Right atrium auricular region (tissue), 2 donors: ENCODE results near the gene ZNF211. TPM values are rescaled to one million over a fixed set of nuclear protein-coding genes. Genes with fewer than 3 reads are reported as not detected.

Experiments
- DNase-seq: peaks from one replicate; pipeline ENCODE4 v3.0.0-alpha.2; 2019; ENCODE audit warnings: low spot score
- H3K27ac ChIP-seq, 2 donors: fragments of 200-600 bp; sonication (generic); 1 replicate in 1 of 2; 2 replicates in 1 of 2; pipeline ENCODE4 v1.5.1; 2016 to 2019
- H3K27me3 ChIP-seq, 2 donors: fragments of 200-600 bp; sonication (generic); one replicate each; pipeline versions ENCODE4 v1.5.1 to v1.6.0; 2017 to 2019
- H3K36me3 ChIP-seq: fragments of 200-600 bp; sonication (generic); one replicate; pipeline ENCODE4 v1.5.1; 2016
- H3K4me1 ChIP-seq, 2 donors: fragments of 200-600 bp; sonication (generic); one replicate each; pipeline versions ENCODE4 v1.5.1 to v1.6.0; 2017 to 2019
- H3K4me3 ChIP-seq, 2 donors: fragments of 200-600 bp; sonication (generic); 1 replicate in 1 of 2; 2 replicates in 1 of 2; pipeline ENCODE4 v1.5.1; 2017 to 2019; ENCODE audit warnings: mild to moderate bottlenecking in 1 of 2, moderate library complexity in 1 of 2
- H3K9me3 ChIP-seq, 2 donors: fragments of 200-600 bp; sonication (generic); one replicate each; pipeline ENCODE4 v1.5.1; 2019
- CTCF ChIP-seq, 2 donors: fragments of 200-600 bp; sonication (generic); IDR thresholded peaks; one replicate each; pipeline ENCODE4 v1.5.1; 2019; ENCODE audit warnings: antibody characterized with exemption in 2 of 2
- total RNA-seq, 2 donors: library from RNA; depleted of rRNA; stranded (reverse); fragments of >200 nt; gene quantifications; one replicate each; pipeline ENCODE4 v1.1.0, GENCODE V29; 2016

The ZNF211 gene
- total RNA-seq, 2 donors from 2014 or later, result 8.8 to 9.7 TPM

GRCh38 chr19:57623091-57623490, 9.9 kb upstream of the ZNF211 start:
- H3K9me3 ChIP-seq, result peaks cover 42 to 79% of the 10 kb centered on the region in 2 donors
- TF ChIP-seq CTCF (IDR thresholded peaks at IDR 0.05), result no peak
- H3K36me3 ChIP-seq, result peaks cover 50% of the 10 kb centered on the region
- no peak overlapping the region for H3K27ac ChIP-seq
- H3K4me3 ChIP-seq, result no peak overlapping the region
- DNase-seq, result no peak
- H3K27me3 ChIP-seq, result no peaks in the 10 kb centered on the region
- H3K4me1 ChIP-seq, result no peaks in the 10 kb centered on the region

DNA sequence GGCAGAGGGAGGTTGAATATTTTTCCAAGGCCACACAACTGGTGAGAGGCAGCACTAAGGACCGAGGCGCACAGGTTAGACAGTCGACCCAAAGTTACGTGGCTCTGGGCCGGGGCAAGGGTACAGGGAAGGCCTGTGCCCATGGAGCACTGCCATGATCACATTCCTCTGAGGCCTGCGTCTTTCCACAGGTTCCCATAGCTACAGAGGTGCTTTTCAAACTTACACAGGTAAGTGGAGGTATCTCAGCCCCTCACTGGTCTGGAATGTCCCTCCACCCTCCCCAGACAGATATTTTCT, 814 bp downstream of the ZNF211 start:
- Histone ChIP-seq H3K27me3 (no peaks in the 10 kb centered on the region), H3K4me3 (peak overlapping the region; percentile 80 to 89), H3K27ac (peak overlapping the region; percentile 83 to 87), H3K9me3 (peaks cover 0 to 34% of the 10 kb centered on the region in 2 donors), H3K4me1 (peaks cover 0 to 20% of the 10 kb centered on the region in 2 donors), H3K36me3 (peaks cover 49% of the 10 kb centered on the region)
- DNase-seq, result no peak
- TF ChIP-seq CTCF (IDR thresholded peaks at IDR 0.05), result no peak

DNA sequence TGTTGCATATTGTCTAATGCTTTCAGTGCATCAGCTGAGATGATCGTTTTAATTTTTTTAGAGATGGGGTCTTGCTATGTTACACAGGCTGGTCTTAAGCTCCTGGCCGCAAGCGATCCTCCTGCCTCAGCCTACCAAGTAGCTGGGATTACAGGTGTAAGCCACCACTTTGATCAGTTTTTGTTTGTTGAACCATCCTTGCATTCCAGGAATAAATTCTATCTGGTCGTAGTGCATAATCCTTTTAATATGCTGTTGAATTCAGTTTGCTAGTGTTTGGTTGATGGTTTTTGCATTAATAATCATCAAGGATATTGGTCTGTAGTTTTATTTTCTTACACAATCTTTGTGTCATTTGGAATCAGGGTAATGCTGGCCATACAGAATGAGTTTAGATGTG, 4.4 kb downstream of the ZNF211 start:
- Histone ChIP-seq H3K27me3 (no peaks in the 10 kb centered on the region), H3K27ac (no peak overlapping the region), H3K4me3 (no peak overlapping the region), H3K36me3 (peaks cover 76% of the 10 kb centered on the region), H3K9me3 (peaks cover 12 to 68% of the 10 kb centered on the region in 2 donors), H3K4me1 (peaks cover 0 to 19% of the 10 kb centered on the region in 2 donors)
- DNase-seq, result no peak
- TF ChIP-seq CTCF (IDR thresholded peaks at IDR 0.05), result no peak

- Histone ChIP-seq H3K9me3 (peaks cover 12 to 66% of the 10 kb centered on the region in 2 donors), H3K27ac (no peak overlapping the region), H3K27me3 (no peaks in the 10 kb centered on the region), H3K4me3 (no peak overlapping the region), H3K4me1 (peaks cover 0 to 5% of the 10 kb centered on the region in 2 donors), H3K36me3 (peaks cover 57% of the 10 kb centered on the region)
- DNase-seq, result no peak
- TF ChIP-seq CTCF (IDR thresholded peaks at IDR 0.05), result no peak
Observed at GRCh38 chr19:57641715-57642234, 8.8 kb downstream of the ZNF211 start.

DNA sequence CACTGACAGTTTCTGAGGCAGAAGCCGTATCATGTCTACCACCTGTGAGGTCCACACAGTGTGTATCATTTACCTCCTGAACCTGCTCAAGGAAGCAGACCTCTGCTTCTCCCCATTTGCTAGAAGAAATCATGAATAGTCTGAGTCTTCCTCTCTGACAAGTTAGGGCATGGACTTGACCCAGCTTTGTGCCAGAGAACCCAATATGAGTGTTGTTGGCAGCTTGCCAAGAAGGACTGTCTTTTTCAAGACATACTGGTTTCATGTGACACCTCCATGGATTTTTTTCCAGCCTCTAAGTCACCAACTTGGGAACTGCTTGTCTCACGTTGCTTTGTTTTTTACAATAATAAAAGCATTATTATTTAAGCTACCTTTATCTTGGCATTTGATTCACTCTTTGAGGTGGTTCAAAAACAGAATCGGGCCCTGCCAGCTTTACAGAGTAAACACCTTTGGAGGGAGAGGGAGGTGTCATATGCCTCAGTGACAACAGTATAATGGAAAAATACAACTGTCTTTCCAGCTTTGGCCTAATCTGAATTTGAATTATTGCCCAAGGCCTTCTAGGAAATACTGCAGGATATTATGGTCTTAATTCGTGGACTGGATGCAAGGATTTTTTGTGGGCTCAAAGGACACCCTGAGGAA, 9.6 kb downstream of the ZNF211 start:
- Histone ChIP-seq H3K9me3 (peaks cover 12 to 58% of the 10 kb centered on the region in 2 donors), H3K27me3 (no peaks in the 10 kb centered on the region), H3K4me3 (no peak overlapping the region), H3K4me1 (peaks cover 0 to 5% of the 10 kb centered on the region in 2 donors), H3K36me3 (peaks cover 49% of the 10 kb centered on the region), H3K27ac (no peak overlapping the region)
- DNase-seq, result no peak
- no peak for TF ChIP-seq CTCF (IDR thresholded peaks at IDR 0.05)

DNA sequence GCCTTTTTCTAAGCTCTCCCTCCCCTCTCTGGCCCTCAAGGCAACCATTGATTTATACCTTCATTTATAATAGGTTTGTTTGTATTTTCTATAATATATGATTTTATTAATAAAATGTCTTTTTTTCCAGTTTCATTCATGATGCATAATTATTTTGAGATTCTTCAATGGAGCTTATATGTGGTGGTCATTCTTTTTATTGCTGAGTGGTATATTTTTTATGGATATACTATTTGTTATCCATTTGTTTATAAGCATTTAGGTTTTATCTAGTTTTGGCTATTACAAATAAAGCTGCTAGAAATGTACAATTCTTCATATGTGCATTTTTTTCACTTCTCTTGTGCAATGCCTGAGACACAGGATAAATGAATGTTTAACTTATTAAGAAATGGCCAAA, 10.8 kb downstream of the ZNF211 start:
- no peak for TF ChIP-seq CTCF (IDR thresholded peaks at IDR 0.05)
- peaks cover 12 to 46% of the 10 kb centered on the region in 2 donors for H3K9me3 ChIP-seq

More for the DNA sequence above, 10.8 kb downstream of the ZNF211 start:
- no peaks in the 10 kb centered on the region for H3K27me3 ChIP-seq
- H3K4me1 ChIP-seq, result peaks cover 0 to 5% of the 10 kb centered on the region in 2 donors
- no peak overlapping the region for H3K27ac ChIP-seq
- no peak for DNase-seq
- H3K4me3 ChIP-seq, result no peak overlapping the region
- H3K36me3 ChIP-seq, result peaks cover 43% of the 10 kb centered on the region
